Neural cell (in vitro differentiated cells): ENCODE measurements around the gene CFAP58. TPM values are rescaled to one million over a fixed set of nuclear protein-coding genes. Genes with fewer than 3 reads are reported as not detected.

ENCODE experiments used
- H2AFZ ChIP-seq: fragments of 200-600, 300-800 bp; sonication (generic), shearing (Covaris generic); 2 replicates; pipeline ENCODE4 v1.6.0; 2014; ENCODE audit warnings: low read depth, mild to moderate bottlenecking, antibody characterized with exemption, low read length, moderate library complexity
- H3F3A ChIP-seq: fragments of 200-600 bp; shearing (Covaris generic); 2 replicates; pipeline ENCODE4 v1.6.1; 2016; ENCODE audit warnings: mild to moderate bottlenecking, moderate library complexity, mixed read lengths, antibody characterized with exemption, low read length; ENCODE audit not compliant: insufficient read depth, poor library complexity, severe bottlenecking
- H3K27ac ChIP-seq: fragments of 200-600, 300-800 bp; sonication (generic), shearing (Covaris generic); 2 replicates; pipeline ENCODE4 v1.5.1; 2014; ENCODE audit warnings: mild to moderate bottlenecking, low read length, moderate library complexity
- H3K27me3 ChIP-seq: fragments of 300-800, 200-600 bp; sonication (generic), shearing (Covaris generic); 2 replicates; pipeline ENCODE4 v1.6.0; 2014; ENCODE audit warnings: mild to moderate bottlenecking, low read depth, low read length, moderate library complexity; ENCODE audit not compliant: insufficient read depth
- H3K36me3 ChIP-seq: fragments of 300-800, 200-600 bp; sonication (generic), shearing (Covaris generic); 2 replicates; pipeline ENCODE4 v1.5.1; 2014; ENCODE audit warnings: mild to moderate bottlenecking, antibody characterized with exemption, low read length, moderate library complexity; ENCODE audit not compliant: insufficient read depth
- H3K4me2 ChIP-seq: fragments of 300-800, 200-600 bp; sonication (generic), shearing (Covaris generic); 2 replicates; pipeline ENCODE4 v1.6.0; 2014; ENCODE audit warnings: mild to moderate bottlenecking, low read length
- H3K4me3 ChIP-seq: fragments of 300-800, 200-600 bp; sonication (generic), shearing (Covaris generic); 2 replicates; pipeline ENCODE4 v1.5.1; 2014; ENCODE audit warnings: mild to moderate bottlenecking, low read length, moderate library complexity
- H3K79me2 ChIP-seq: fragments of 200-600 bp; shearing (Covaris generic); replicated peaks from 2 replicates; pipeline ENCODE4 v1.6.0; 2014; ENCODE audit warnings: mild to moderate bottlenecking, low read length, moderate library complexity; ENCODE audit not compliant: insufficient read depth
- H3K9ac ChIP-seq: fragments of 300-800, 200-600 bp; sonication (generic), shearing (Covaris generic); 2 replicates; pipeline ENCODE4 v1.6.1; 2016; ENCODE audit warnings: mild to moderate bottlenecking, low read length, mixed read lengths
- H3K9me2 ChIP-seq: fragments of 200-600 bp; shearing (Covaris generic); 2 replicates; pipeline ENCODE4 v1.6.1; 2016; ENCODE audit warnings: mild to moderate bottlenecking, low read length, mixed read lengths; ENCODE audit not compliant: insufficient read depth
- H3K9me3 ChIP-seq: fragments of 200-600, 300-800 bp; sonication (generic), shearing (Covaris generic); 2 replicates; pipeline ENCODE4 v1.6.1; 2016; ENCODE audit warnings: mild to moderate bottlenecking, mixed run types, low read length, moderate library complexity, mixed read lengths
- H4K20me1 ChIP-seq: fragments of 200-600 bp; shearing (Covaris generic); 2 replicates; pipeline ENCODE4 v1.6.1; 2016; ENCODE audit warnings: mild to moderate bottlenecking, mixed run types; ENCODE audit not compliant: insufficient read depth
- CTCF ChIP-seq: fragments of 450-650 bp; IDR thresholded peaks from 2 replicates; pipeline ENCODE4 v1.5.1; 2014; ENCODE audit warnings: antibody characterized with exemption, mild to moderate bottlenecking, moderate library complexity; ENCODE audit not compliant: poor library complexity, severe bottlenecking
- EP300 ChIP-seq: fragments of 450-650 bp; conservative IDR thresholded peaks from 2 replicates; pipeline ENCODE4 v1.6.1; 2014; ENCODE audit warnings: antibody characterized with exemption, mild to moderate bottlenecking, moderate library complexity; ENCODE audit not compliant: poor library complexity, severe bottlenecking
- EZH2 ChIP-seq: fragments of 200-600, 300-800 bp; shearing (Covaris generic), sonication (generic); IDR thresholded peaks from 2 replicates; pipeline ENCODE4 v1.6.1; 2014; ENCODE audit warnings: antibody characterized with exemption, low read length, borderline replicate concordance, mild to moderate bottlenecking; ENCODE audit not compliant: insufficient read depth, poor library complexity, severe bottlenecking
- MXI1 ChIP-seq: fragments of 450-650 bp; conservative IDR thresholded peaks from 2 replicates; pipeline ENCODE4 v1.6.1; 2014; ENCODE audit warnings: antibody characterized with exemption, mild to moderate bottlenecking; ENCODE audit not compliant: poor library complexity, severe bottlenecking
- POLR2AphosphoS5 ChIP-seq: IDR thresholded peaks from 2 replicates; pipeline ENCODE4 v1.6.1; 2012
- RAD21 ChIP-seq: fragments of 450-650 bp; conservative IDR thresholded peaks from 2 replicates; pipeline ENCODE4 v1.6.1; 2014; ENCODE audit warnings: antibody characterized with exemption, mild to moderate bottlenecking, moderate library complexity
- REST ChIP-seq: IDR thresholded peaks from 2 replicates; pipeline ENCODE4 v1.6.1; 2012; ENCODE audit warnings: borderline replicate concordance
- SMC3 ChIP-seq: fragments of 450-650 bp; conservative IDR thresholded peaks from 2 replicates; pipeline ENCODE4 v1.6.1; 2014; ENCODE audit warnings: antibody characterized with exemption, mild to moderate bottlenecking, moderate library complexity; ENCODE audit not compliant: poor library complexity
- TAF1 ChIP-seq: IDR thresholded peaks from 2 replicates; pipeline ENCODE4 v1.6.1; 2012; ENCODE audit warnings: low read depth
- polyA plus RNA-seq: library from polyadenylated mRNA; depleted of rRNA; stranded (reverse); fragments of >200 nt; gene quantifications from 2 replicates; pipeline ENCODE4 v1.2.3, GENCODE V29; 2014

CFAP58 gene
- polyA plus RNA-seq, 1 donor from 2014 or later: not detected

DNA sequence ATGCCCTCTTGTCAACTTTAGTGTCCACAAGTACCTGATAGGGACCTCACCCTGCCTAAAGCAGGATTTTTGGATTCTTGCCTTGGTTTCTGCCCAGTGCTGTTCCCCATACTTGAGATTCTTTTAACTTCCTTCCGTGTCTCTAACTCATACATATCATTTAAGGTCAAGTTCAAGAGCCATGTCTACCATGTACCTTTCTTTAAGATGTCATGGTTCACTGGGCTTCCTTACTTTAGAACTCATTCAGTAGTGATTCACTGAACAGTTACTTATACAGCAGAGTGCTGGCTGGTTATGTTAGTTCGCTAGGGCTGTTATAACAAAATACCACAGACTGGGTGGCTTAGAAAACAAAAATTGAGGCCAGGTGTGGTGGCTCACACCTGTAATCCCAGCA lies 5.0 kb upstream of the CFAP58 start:
- H3K36me3 ChIP-seq: no peaks in the 10 kb centered on the region
- H2AFZ ChIP-seq: no peak overlapping the region
- H3K27ac ChIP-seq: no peak overlapping the region
- no peaks in the 10 kb centered on the region for H4K20me1 ChIP-seq
- no peaks in the 10 kb centered on the region for H3K9me3 ChIP-seq
- H3K27me3 ChIP-seq: peaks cover 8% of the 10 kb centered on the region
- no peaks in the 10 kb centered on the region for H3K9me2 ChIP-seq
- H3K79me2 ChIP-seq: no peaks in the 10 kb centered on the region
- H3K4me2 ChIP-seq: no peak overlapping the region
- no peaks in the 10 kb centered on the region for H3F3A ChIP-seq
- no peak overlapping the region for H3K4me3 ChIP-seq
- H3K9ac ChIP-seq: no peak overlapping the region
- TF ChIP-seq SMC3: no peak
- TF ChIP-seq POLR2AphosphoS5: no peak
- no peak for TF ChIP-seq REST
- TF ChIP-seq CTCF: no peak
- TF ChIP-seq RAD21: no peak
- TF ChIP-seq EZH2: no peak
- no peak for TF ChIP-seq TAF1
- TF ChIP-seq EP300: no peak
- no peak for TF ChIP-seq MXI1

DNA sequence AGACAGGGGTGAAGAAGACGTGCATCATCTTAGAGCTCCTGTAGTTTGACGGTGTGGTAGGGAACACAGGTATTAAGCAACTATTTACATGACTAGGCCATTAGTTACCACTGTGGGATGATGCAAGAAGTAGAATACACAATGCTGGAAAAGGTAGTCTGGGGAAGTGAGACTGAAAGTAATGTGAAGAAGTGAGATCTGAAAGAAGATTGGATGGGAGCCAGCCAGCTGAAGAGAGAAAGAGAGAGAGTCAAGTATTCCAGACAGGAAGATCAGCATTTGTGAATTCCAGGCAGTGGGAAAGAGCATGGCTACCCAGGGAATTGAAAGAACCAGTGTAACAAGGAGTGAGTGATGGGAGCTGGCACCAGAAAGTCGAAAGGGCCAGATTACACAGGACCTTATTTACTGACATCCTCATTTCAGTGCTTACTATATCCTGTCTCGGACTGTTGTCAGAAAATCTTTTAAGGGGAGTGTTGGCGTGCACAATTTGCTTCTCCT lies 4.0 kb upstream of the CFAP58 start:
- Histone ChIP-seq H3K9ac (no peak overlapping the region), H3K27me3 (peaks cover 8% of the 10 kb centered on the region), H3K79me2 (no peaks in the 10 kb centered on the region), H3K27ac (no peak overlapping the region), H3K4me3 (no peak overlapping the region), H3K4me2 (no peak overlapping the region), H3K9me3 (no peaks in the 10 kb centered on the region), H3K9me2 (no peaks in the 10 kb centered on the region), H3K36me3 (no peaks in the 10 kb centered on the region), H2AFZ (no peak overlapping the region), H4K20me1 (no peaks in the 10 kb centered on the region), H3F3A (no peaks in the 10 kb centered on the region)
- TF ChIP-seq REST: no peak
- TF ChIP-seq EZH2: no peak
- TF ChIP-seq EP300: no peak
- TF ChIP-seq CTCF: no peak
- TF ChIP-seq RAD21: no peak
- TF ChIP-seq MXI1: no peak
- no peak for TF ChIP-seq TAF1
- TF ChIP-seq SMC3: no peak
- TF ChIP-seq POLR2AphosphoS5: no peak
